Left ventricle myocardium inferior (tissue), 1 donor: ENCODE results near the gene DYRK4. TPM values are rescaled to one million over a fixed set of nuclear protein-coding genes. Genes with fewer than 3 reads are reported as not detected.
"Not testable (repeated sequence)": the region's sequence is repeated elsewhere in the genome, so short reads cannot be mapped to it uniquely, and the experiment has no call there.

Source experiments
- DNase-seq: peaks from one replicate; pipeline ENCODE4 v3.0.0-alpha.2; 2020
- H3K27ac ChIP-seq: fragments of 200-600 bp; replicated peaks from 2 replicates; pipeline ENCODE4 v1.8.0; 2021
- H3K27me3 ChIP-seq: fragments of 200-600 bp; 2 replicates; pipeline ENCODE4 v1.8.0; 2021; ENCODE audit warnings: low read depth
- H3K36me3 ChIP-seq: fragments of 200-600 bp; 2 replicates; pipeline ENCODE4 v1.8.0; 2021
- H3K4me1 ChIP-seq: fragments of 200-600 bp; 2 replicates; pipeline ENCODE4 v1.8.0; 2021
- H3K4me3 ChIP-seq: fragments of 200-600 bp; 2 replicates; pipeline ENCODE4 v1.8.0; 2021; ENCODE audit warnings: mild to moderate bottlenecking, moderate library complexity
- H3K9me3 ChIP-seq: fragments of 200-600 bp; replicated peaks from 2 replicates; pipeline ENCODE4 v1.8.0; 2021
- intact Hi-C: fragments of 100-400 bp; cut with micrococcal nuclease; formaldehyde crosslinking; loops from one replicate; pipeline ENCODE4 v1.11.0; 2022
- long read RNA-seq: library from polyadenylated mRNA; unstranded; transcript quantifications from one replicate; pipeline ENCODE4 v2.0.0, GENCODE V29; 2021
- total RNA-seq: library from RNA; stranded (reverse); fragmentation: NEBNext Ultra II Directional; extraction: Animal tissue kit (Norgen Biotek cat#: 25700); gene quantifications from one replicate; pipeline ENCODE4 v1.2.1, GENCODE V29; 2021
- TF ChIP-seq, protein P1 (sequence below): fragments of 200-600 bp; IDR thresholded peaks from 2 replicates; pipeline ENCODE4 v1.8.0; 2021; ENCODE audit warnings: antibody characterized with exemption, mild to moderate bottlenecking, borderline replicate concordance
- donor health status: DM: no; HTN: yes; CAD: no; lungs with severe emphysema.

Gene DYRK4, protein sequence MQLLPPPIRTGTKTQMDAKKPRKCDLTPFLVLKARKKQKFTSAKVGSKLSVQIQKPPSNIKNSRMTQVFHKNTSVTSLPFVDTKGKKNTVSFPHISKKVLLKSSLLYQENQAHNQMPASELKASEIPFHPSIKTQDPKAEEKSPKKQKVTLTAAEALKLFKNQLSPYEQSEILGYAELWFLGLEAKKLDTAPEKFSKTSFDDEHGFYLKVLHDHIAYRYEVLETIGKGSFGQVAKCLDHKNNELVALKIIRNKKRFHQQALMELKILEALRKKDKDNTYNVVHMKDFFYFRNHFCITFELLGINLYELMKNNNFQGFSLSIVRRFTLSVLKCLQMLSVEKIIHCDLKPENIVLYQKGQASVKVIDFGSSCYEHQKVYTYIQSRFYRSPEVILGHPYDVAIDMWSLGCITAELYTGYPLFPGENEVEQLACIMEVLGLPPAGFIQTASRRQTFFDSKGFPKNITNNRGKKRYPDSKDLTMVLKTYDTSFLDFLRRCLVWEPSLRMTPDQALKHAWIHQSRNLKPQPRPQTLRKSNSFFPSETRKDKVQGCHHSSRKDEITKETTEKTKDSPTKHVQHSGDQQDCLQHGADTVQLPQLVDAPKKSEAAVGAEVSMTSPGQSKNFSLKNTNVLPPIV
- total RNA-seq = 28.6 TPM
- long read RNA-seq, partial matches to known transcripts = 5 of 11 reads
- long read RNA-seq, other reads (novel, unspliced or antisense) = 3 of 11 reads

DNA sequence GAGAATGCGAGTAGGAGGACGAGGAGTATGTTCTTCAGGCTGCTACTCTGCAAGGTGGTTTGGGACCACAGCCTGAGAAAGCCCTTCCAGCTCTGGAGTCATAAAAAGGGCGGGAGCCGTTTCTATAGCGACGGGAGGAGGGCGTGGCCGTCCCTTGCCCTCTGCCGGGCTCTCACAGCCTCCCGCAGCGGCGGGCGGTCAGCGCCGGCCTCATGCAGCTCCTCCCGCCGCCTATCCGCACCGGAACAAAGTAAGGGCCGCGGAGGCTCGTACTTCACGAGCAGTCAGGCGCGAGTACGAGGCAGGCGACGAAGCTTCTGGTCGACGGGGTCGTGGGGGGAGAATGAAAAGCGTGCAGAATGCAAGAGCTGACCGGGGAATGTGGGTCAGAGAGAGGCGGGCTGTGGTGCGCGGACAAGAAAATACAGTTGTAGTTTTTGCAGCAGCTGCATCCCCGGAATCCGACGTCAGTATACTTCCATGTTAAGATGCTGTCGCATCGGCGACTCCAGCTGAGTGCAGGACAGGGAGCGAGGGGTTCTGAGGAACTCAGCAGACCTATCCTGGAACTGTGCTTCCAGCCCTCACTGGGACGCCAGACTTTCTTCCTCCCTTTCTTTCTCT lies at the start of gene DYRK4:
Gene DYRK4 (plus strand): TSS at position 175 of the 624 bp plus-strand sequence. CDS start 38 bp downstream, at position 213.
- peak within 1 kb of the TSS; percentile 17 for H3K27ac ChIP-seq
- TF ChIP-seq, protein P1, sequence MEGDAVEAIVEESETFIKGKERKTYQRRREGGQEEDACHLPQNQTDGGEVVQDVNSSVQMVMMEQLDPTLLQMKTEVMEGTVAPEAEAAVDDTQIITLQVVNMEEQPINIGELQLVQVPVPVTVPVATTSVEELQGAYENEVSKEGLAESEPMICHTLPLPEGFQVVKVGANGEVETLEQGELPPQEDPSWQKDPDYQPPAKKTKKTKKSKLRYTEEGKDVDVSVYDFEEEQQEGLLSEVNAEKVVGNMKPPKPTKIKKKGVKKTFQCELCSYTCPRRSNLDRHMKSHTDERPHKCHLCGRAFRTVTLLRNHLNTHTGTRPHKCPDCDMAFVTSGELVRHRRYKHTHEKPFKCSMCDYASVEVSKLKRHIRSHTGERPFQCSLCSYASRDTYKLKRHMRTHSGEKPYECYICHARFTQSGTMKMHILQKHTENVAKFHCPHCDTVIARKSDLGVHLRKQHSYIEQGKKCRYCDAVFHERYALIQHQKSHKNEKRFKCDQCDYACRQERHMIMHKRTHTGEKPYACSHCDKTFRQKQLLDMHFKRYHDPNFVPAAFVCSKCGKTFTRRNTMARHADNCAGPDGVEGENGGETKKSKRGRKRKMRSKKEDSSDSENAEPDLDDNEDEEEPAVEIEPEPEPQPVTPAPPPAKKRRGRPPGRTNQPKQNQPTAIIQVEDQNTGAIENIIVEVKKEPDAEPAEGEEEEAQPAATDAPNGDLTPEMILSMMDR = no peak
- peak; percentile 86 for DNase-seq

DNA sequence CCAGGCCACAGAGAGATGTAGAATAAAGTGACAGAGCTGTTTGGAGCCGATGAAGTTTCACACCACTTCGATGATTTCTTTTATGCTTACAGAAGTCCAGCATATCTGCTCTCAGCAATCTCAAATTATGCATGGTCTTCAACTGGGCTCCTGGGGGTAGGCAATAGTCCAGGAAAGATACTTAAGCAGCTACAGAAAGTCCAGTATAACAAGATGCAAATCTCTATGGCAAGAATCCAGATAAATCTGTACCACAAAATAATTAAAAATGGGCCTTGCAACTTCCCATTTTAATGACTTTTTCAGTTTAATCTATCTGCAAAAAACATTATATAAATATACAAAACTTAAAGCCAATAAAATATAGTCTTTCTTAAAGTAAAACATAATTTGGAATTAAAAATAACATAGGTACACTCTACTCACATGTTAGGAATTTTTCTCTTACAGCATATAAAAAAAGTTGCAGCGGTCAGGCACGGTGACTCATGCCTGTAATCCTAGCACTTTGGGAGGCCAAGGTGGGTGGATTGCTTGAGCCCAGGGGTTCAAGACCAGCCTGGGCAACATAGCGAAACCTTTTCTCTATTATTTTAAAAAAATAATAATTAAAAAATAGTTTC lies 43.8 kb upstream of the DYRK4 start:
- H3K4me1 ChIP-seq = no peaks in the 10 kb centered on the region
- peaks cover 64% of the 10 kb centered on the region for H3K36me3 ChIP-seq
- no peaks in the 10 kb centered on the region for H3K27me3 ChIP-seq
- DNase-seq = no peak
- TF ChIP-seq, protein P1 = no peak
- no peaks in the 10 kb centered on the region for H3K9me3 ChIP-seq
- no peak overlapping the region for H3K4me3 ChIP-seq
- no peak overlapping the region for H3K27ac ChIP-seq
- intact Hi-C loops = no loop called here

More for the DNA sequence above, at the start of gene DYRK4:
- peaks cover 18% of the 10 kb centered on the region for H3K4me1 ChIP-seq
- no peaks in the 10 kb centered on the region for H3K9me3 ChIP-seq
- intact Hi-C loops = no loop called here
- peak within 1 kb of the TSS; percentile 61 for H3K4me3 ChIP-seq
- no peaks in the 10 kb centered on the region for H3K36me3 ChIP-seq
- H3K27me3 ChIP-seq = peaks cover 20% of the 10 kb centered on the region

DNA sequence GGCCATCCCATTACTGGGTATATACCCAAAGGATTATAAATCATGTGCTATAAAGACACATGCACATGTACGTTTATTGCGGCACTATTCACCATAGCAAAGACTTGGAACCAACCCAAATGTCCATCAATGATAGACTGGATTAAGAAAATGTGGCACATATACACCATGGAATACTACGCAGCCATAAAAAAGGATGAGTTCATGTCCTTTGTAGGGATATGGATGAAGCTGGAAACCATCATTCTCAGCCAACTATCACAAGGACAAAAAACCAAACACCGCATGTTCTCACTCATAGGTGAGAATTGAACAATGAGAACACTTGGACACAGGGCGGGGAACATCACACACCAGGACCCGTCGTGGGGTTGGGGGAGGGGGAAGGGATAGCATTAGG lies 38.6 kb upstream of the DYRK4 start:
- H3K4me3 ChIP-seq, H3K9me3 ChIP-seq, H3K4me1 ChIP-seq, H3K27me3 ChIP-seq, H3K27ac ChIP-seq, DNase-seq, intact Hi-C loops: not testable (repeated sequence)
- peaks cover 58% of the 10 kb centered on the region for H3K36me3 ChIP-seq

DNA sequence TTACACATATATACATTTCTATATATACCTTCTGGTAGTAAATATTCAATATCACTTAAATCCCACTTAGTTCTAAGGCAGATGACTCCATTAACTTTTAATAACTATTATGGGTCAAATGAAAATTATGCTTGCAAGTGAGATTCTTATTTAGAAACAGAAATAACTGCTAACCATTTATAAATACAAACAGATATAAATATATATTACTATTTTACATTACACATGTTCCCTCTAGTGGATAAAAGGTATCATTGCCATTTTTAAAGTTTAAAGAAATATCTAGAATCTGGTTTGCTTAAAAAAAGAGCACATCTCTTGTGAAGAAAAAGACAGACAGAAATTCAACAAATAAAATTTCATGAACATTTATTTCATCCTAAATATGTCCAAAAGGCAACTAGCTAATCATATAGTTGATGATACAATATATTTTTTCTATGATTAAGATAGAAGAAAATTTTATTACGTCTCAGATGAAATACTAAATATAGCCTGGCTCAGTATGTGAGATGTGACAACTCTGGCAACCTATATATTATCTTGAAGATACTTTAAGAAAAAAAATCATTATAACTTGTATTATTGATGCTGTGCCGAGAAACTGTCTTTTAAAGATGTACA lies 35.0 kb upstream of the DYRK4 start:
- Histone ChIP-seq H3K27ac (no peak overlapping the region), H3K27me3 (no peaks in the 10 kb centered on the region), H3K9me3 (no peaks in the 10 kb centered on the region), H3K4me3 (no peak overlapping the region), H3K4me1 (no peaks in the 10 kb centered on the region), H3K36me3 (peaks cover 72% of the 10 kb centered on the region)
- no peak for DNase-seq
- TF ChIP-seq, protein P1 = peak; percentile 71
- intact Hi-C loops = loop anchor here (5.0 kb wide), 1 partner anchor 105 kb away; no protein-coding TSS in a partner anchor

DNA sequence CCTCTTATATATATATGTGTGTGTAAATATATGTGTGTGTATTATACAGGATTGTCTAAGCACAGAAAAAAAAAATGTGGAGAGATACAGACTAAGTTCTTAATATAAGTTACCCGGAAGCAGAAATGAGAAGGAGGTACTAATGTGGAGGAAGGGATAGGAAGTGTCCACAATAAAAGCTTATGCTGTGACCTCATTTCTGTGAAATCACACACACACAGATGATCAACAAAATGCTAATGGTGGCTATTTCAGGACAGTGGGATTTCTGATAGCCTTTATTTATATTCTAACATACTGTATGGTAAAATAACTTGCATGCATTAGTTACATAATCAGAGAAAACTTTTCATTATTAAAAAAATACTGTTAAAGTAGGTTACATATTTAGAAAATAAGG lies 31.8 kb upstream of the DYRK4 start:
- H3K4me3 ChIP-seq = no peak overlapping the region
- peaks cover 73% of the 10 kb centered on the region for H3K36me3 ChIP-seq
- H3K27me3 ChIP-seq = no peaks in the 10 kb centered on the region
- H3K4me1 ChIP-seq = no peaks in the 10 kb centered on the region
- DNase-seq = no peak
- intact Hi-C loops = no loop called here
- H3K27ac ChIP-seq = no peak overlapping the region
- no peaks in the 10 kb centered on the region for H3K9me3 ChIP-seq
- TF ChIP-seq, protein P1 = no peak
